Globus pallidus (tissue), 1 donor: Measurements from ENCODE around the gene STK26.
"Not testable (repeated sequence)": the region's sequence is repeated elsewhere in the genome, so short reads cannot be mapped to it uniquely, and the experiment has no call there.

Experiments used
- DNase-seq: peaks from one replicate; pipeline ENCODE4 v3.0.0-alpha.2; 2015; ENCODE audit warnings: low spot score

STK26 gene

GRCh38 chrX:132094164-132094563 is 71.1 kb downstream of the STK26 start:
- no peak for DNase-seq

DNA sequence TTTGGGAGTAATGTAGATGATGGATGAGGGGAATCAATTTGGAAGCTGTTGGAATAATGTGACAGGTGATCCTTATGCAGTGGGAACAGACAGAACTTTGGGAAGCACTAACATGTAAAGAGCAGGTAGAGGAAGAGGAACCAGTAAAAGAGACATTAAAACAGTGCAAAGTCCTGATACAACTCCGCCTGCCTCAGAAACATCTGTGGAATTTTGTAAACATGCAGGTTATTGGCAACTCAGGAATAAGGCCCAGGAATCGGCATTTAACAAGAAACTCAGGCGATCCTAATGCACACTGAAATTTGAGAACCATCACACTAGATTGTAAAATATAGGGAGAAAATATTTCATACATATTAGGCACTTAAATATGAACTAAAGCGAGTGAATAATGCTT is 75.6 kb downstream of the STK26 start:
- not testable (repeated sequence) for DNase-seq

- DNase-seq = no peak
These were observed 78.1 kb downstream of the STK26 start for GRCh38 chrX:132101206-132101605.

GRCh38 chrX:132101799-132102198 is 78.7 kb downstream of the STK26 start:
- DNase-seq = no peak

DNA sequence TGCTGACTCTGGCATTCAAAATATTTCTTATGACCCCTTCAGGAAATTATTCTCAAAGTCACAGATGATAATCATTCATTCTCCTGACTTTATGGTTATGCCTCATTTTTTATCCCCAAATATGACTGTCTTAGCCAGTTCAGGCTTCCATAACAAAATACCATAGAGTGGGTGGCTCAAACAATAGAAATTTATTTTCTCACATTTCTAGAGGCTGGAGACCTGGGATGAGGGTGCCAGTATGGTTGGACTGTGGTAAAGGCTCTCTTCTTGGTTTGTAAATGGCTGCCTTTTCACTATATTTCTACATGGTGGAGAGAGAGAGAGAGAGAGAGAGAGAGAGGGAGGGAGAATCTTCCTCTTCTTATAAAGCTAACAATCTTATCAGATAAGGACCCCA is 84.2 kb downstream of the STK26 start:
- DNase-seq = no peak

DNA sequence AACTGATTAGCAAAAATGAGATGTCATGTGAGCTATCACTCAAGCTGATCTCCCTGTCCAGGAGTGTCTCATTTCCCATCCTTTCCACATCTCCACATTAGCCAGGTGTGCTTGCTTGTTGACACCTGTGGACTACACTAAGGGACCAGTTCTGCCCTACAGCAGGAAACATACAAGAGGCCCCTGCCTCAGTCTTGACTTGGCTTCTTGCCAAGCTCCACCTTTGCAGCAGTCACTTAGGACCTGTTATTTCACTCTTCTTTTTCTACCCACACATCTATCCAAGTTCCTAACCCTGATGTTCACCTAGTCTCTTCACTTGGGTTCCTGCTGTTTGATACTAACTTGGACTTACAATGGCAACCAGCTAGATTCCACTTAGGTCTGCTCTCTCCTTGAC is 91.5 kb downstream of the STK26 start:
- no peak for DNase-seq

DNA sequence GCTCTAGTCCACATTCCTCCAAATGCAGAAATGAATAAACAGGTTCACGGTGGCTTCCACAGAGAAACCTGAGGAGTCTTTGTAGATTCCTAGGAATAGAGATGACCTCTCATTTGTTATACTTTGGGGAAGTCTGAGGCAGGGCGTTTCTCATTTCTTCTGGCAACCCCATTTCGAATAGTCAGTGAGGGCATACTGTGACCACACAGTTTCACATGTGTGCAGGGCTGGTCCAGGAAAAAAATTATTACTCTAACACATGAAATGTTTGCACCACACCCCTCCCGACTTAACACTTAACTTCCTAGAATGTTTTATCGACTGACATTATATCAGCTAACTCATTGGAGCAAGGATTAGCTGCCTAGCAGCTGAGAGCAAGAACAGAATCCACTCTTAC is 92.7 kb downstream of the STK26 start:
- DNase-seq = no peak

DNA sequence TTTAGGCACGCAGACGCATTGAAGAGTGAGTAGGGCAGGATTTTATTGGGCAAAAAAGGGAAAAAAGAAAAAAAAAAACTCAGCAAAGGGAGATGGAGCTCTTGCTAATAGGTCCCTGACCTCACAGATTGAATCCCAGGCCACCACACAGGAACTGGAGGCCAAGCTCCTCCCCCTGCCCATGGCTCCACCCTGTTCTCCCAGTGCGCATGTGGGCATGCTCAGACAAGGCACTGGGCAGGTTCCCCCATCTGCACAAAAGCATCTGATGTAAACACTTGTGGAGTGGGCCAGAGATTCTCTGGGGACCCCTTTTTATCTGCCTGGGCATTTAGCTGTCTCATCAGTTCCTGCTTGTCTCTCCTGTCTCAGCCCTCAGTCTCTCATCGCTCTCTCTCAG is 95.3 kb downstream of the STK26 start:
- no peak for DNase-seq

GRCh38 chrX:132119283-132119682 is 96.2 kb downstream of the STK26 start:
- no peak for DNase-seq

DNA sequence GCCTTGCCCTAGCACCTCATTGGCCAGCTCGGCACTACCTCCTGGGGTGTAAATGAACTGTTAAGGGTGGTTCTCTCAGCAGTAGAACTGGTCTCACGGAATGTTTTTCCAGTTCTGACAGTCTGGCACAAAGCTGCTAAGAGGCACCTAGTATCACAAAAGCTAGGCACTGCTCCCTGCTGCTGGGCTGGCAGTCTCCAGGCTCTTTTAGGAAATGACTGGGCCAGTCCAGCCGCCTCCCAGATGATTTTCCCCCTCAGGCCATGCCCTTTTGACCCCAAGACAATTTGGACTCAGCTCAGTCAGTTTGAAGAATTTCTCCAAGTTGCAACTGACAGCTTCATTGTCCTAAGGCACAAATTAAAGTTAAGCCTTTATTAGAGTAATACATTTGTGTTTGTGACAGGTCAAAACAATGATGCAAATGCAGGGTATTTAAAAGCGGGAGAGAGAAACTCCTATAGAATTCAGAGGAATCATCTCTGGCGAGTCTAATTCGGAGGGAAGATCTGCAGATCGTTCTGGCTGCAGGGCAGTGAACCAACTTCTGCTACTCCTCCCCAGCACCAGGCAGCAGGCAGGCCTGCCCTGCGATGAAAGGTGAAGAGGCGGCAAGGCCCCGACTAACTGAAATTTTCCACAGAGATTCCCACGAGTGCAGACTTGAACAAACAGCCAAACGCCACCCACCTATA is 96.9 kb downstream of the STK26 start:
- no peak for DNase-seq

DNA sequence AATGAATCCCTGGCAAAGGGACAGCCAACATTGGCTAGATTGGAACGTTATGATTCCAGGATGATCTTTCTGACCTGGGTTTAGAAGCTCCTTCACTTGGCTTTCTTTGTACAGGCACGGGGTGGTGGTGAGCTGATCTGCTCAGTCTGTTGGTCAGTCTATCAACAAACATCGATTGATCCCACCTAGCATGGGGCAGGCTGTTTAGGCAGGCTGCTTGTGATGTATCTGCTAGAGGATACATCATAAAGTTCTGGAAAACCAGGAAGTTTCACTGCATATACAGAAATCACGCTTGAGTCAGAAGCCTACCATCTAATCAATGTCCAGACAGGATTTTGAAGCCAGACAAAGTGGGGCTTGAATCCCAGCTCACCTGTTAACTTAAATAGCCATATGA is 97.8 kb downstream of the STK26 start:
- DNase-seq = no peak
